K562 (cell line): ENCODE results near the gene MIB2.
"Not testable (repeated sequence)": the region's sequence is repeated elsewhere in the genome, so short reads cannot be mapped to it uniquely, and the experiment has no call there.

Experiments used
- BRD4 ChIP-seq: fragments of 200-600 bp; sonication (generic); IDR thresholded peaks from 2 replicates; pipeline ENCODE4 v1.6.1; 2017; ENCODE audit warnings: inconsistent platforms
- FIP1L1 ChIP-seq: fragments of 200-400 bp; formaldehyde crosslinking; IDR thresholded peaks from 2 replicates; pipeline ENCODE4 v1.6.1; 2018; ENCODE audit warnings: mild to moderate bottlenecking, low read depth, low read length; ENCODE audit not compliant: poor library complexity, severe bottlenecking
- MAFK ChIP-seq: IDR thresholded peaks from 2 replicates; pipeline ENCODE4 v1.6.1; 2011; ENCODE audit warnings: low read length, improper control_type of control experiment
- ZFP36 ChIP-seq: fragments of 150-350 bp; IDR thresholded peaks from 2 replicates; pipeline ENCODE4 v1.6.1; 2018; ENCODE audit warnings: low read length, low read depth; ENCODE audit not compliant: partially characterized antibody
- TF ChIP-seq, protein P1 (sequence below), 3 experiments: IDR thresholded peaks in 2 of 3; conservative IDR thresholded peaks in 1 of 3; 2 replicates each; pipeline ENCODE4 v1.5.1; 2011 to 2012; ENCODE audit warnings: low read length in 3 of 3, mild to moderate bottlenecking in 3 of 3, control low read depth in 2 of 3, improper control_type of control experiment in 1 of 3, inconsistent platforms in 1 of 3, low read depth in 1 of 3, mixed read lengths in 1 of 3, moderate library complexity in 1 of 3; ENCODE audit not compliant: insufficient read depth in 2 of 3
- TF ChIP-seq, protein P2 (sequence below): sonication (generic); formaldehyde crosslinking; IDR thresholded peaks from 2 replicates; pipeline ENCODE4 v1.8.1; 2023; ENCODE audit warnings: mild to moderate bottlenecking, missing genetic modification reagents
- TF ChIP-seq, protein P3 (sequence below): fragments of 250-450 bp; sonication (Bioruptor Pico); IDR thresholded peaks from 2 replicates; pipeline ENCODE4 v1.4.0; 2020; ENCODE audit warnings: borderline replicate concordance

DNA sequence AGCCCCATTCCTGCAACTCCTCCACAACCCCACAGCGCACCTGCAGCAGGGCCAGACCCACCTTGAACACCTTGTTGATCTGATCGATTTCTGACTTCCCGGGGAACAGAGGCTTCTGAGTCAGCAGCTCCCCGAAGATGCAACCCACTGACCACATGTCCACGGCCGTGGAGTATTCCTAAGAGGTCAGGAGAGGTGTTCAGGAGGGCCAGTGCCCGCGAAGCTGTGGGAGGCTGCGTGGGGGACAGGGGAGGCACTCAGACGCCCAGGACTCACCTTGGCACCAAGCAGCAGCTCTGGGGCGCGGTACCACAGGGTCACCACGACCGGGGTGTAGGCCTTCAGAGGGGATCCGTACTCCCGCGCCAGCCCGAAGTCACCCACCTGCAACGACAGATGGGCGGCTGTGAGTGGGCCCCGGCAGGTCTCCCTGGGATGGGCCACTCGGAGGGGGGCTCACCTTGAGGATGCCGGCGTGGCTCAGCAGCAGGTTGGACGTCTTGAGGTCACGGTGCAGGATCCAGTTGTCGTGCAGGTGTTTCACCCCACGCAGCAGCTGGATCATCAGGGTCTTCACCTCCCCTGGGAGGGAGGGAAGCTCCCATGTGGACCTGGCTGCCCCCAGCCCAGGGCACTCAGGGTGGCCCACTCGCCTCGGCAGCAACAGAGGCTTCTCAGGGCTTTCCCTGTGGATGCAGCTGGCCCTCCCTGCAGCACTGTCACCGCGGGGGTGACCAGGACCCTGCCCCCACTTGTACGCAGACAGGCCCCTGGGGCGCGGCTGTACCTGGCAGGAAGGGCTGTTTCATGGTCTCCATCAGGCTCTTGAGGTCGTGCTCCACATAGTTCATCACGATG is 21.6 kb downstream of the MIB2 start:
- TF ChIP-seq, protein P1, sequence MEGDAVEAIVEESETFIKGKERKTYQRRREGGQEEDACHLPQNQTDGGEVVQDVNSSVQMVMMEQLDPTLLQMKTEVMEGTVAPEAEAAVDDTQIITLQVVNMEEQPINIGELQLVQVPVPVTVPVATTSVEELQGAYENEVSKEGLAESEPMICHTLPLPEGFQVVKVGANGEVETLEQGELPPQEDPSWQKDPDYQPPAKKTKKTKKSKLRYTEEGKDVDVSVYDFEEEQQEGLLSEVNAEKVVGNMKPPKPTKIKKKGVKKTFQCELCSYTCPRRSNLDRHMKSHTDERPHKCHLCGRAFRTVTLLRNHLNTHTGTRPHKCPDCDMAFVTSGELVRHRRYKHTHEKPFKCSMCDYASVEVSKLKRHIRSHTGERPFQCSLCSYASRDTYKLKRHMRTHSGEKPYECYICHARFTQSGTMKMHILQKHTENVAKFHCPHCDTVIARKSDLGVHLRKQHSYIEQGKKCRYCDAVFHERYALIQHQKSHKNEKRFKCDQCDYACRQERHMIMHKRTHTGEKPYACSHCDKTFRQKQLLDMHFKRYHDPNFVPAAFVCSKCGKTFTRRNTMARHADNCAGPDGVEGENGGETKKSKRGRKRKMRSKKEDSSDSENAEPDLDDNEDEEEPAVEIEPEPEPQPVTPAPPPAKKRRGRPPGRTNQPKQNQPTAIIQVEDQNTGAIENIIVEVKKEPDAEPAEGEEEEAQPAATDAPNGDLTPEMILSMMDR (IDR thresholded peaks at IDR 0.05 in 2 of 3, conservative IDR thresholded peaks at IDR 0.05 in 1 of 3; ENCODE audit: insufficient read depth in 2 of 3, low read depth in 1 of 3, low read length in 3 of 3) = not testable (repeated sequence)
- TF ChIP-seq ZFP36, BRD4, FIP1L1, MAFK: not testable (repeated sequence)
- TF ChIP-seq, protein P2, sequence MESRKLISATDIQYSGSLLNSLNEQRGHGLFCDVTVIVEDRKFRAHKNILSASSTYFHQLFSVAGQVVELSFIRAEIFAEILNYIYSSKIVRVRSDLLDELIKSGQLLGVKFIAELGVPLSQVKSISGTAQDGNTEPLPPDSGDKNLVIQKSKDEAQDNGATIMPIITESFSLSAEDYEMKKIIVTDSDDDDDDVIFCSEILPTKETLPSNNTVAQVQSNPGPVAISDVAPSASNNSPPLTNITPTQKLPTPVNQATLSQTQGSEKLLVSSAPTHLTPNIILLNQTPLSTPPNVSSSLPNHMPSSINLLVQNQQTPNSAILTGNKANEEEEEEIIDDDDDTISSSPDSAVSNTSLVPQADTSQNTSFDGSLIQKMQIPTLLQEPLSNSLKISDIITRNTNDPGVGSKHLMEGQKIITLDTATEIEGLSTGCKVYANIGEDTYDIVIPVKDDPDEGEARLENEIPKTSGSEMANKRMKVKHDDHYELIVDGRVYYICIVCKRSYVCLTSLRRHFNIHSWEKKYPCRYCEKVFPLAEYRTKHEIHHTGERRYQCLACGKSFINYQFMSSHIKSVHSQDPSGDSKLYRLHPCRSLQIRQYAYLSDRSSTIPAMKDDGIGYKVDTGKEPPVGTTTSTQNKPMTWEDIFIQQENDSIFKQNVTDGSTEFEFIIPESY (CRISPR knock-in tag) = not testable (repeated sequence)
- TF ChIP-seq, protein P3, sequence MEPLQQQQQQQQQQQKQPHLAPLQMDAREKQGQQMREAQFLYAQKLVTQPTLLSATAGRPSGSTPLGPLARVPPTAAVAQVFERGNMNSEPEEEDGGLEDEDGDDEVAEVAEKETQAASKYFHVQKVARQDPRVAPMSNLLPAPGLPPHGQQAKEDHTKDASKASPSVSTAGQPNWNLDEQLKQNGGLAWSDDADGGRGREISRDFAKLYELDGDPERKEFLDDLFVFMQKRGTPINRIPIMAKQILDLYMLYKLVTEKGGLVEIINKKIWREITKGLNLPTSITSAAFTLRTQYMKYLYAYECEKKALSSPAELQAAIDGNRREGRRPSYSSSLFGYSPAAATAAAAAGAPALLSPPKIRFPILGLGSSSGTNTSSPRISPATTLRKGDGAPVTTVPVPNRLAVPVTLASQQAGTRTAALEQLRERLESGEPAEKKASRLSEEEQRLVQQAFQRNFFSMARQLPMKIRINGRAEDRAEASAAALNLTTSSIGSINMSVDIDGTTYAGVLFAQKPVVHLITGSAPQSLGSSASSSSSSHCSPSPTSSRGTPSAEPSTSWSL (CRISPR knock-in tag) = not testable (repeated sequence)
